ENCODE measurements around the gene KCNMA1.

GRCh38 chr10:76881477-76882220, 756.0 kb downstream of the KCNMA1 start:
- TF ChIP-seq CTCF (IDR thresholded peaks at IDR 0.05): no peak
- TF ChIP-seq ZFX (IDR thresholded peaks at IDR 0.05; ENCODE audit: borderline replicate concordance): no peak

Measured in 22Rv1 (cell line).